HepG2 (cell line): ENCODE data around the gene FAM221B. TPM values are rescaled to one million over a fixed set of nuclear protein-coding genes. Genes with fewer than 3 reads are reported as not detected.

Experiments used
- ATRX ChIP-seq: sonication (generic); formaldehyde crosslinking; IDR thresholded peaks from 2 replicates; pipeline ENCODE4 v1.4.0; 2020; ENCODE audit warnings: missing genetic modification reagents, borderline replicate concordance
- GPN1 ChIP-seq: sonication (generic); formaldehyde crosslinking; IDR thresholded peaks from 2 replicates; pipeline ENCODE4 v1.5.1; 2020; ENCODE audit warnings: missing genetic modification reagents, borderline replicate concordance
- KDM5A ChIP-seq: fragments of 200-600 bp; sonication (generic); IDR thresholded peaks from 2 replicates; pipeline ENCODE4 v1.7.0; 2018; ENCODE audit warnings: antibody characterized with exemption, mild to moderate bottlenecking, low read length, borderline replicate concordance
- KDM6A ChIP-seq: IDR thresholded peaks from 2 replicates; pipeline ENCODE4 v1.6.1; 2016; ENCODE audit warnings: low read depth
- MAFK ChIP-seq, 2 experiments: IDR thresholded peaks in 1 of 2; conservative IDR thresholded peaks in 1 of 2; 2 replicates each; pipeline ENCODE4 v1.6.1; 2011; ENCODE audit warnings: improper control_type of control experiment in 2 of 2, low read length in 2 of 2
- NR2F1 ChIP-seq, 2 experiments: fragments of 450-650 bp in 1 of 2; formaldehyde crosslinking in 1 of 2; IDR thresholded peaks; 2 replicates each; pipeline versions ENCODE4 v1.5.0 to v1.6.1; 2016 to 2020; ENCODE audit warnings: mild to moderate bottlenecking in 1 of 2, missing compliant biosample characterization in 1 of 2, missing genetic modification reagents in 1 of 2, moderate library complexity in 1 of 2
- ONECUT2 ChIP-seq: sonication (generic); formaldehyde crosslinking; IDR thresholded peaks from 2 replicates; pipeline ENCODE4 v1.4.0; 2020; ENCODE audit warnings: missing genetic modification reagents
- PHF20 ChIP-seq: sonication (generic); formaldehyde crosslinking; IDR thresholded peaks from 2 replicates; pipeline ENCODE4 v1.5.0; 2020; ENCODE audit warnings: mild to moderate bottlenecking, missing genetic modification reagents
- POLR2G ChIP-seq: fragments of 200-400 bp; formaldehyde crosslinking; IDR thresholded peaks from 2 replicates; pipeline ENCODE4 v1.6.1; 2018; ENCODE audit warnings: mild to moderate bottlenecking, low read depth, low read length, moderate library complexity
- SIN3A ChIP-seq: IDR thresholded peaks from 2 replicates; pipeline ENCODE4 v1.6.1; 2011; ENCODE audit warnings: low read depth, mild to moderate bottlenecking, control low read depth, low read length, borderline replicate concordance
- SNAPC2 ChIP-seq: sonication (generic); formaldehyde crosslinking; IDR thresholded peaks from 2 replicates; pipeline ENCODE4 v1.8.1; 2022; ENCODE audit warnings: mild to moderate bottlenecking, missing genetic modification reagents
- U2AF1 ChIP-seq: fragments of 200-400 bp; formaldehyde crosslinking; optimal IDR thresholded peaks from 2 replicates; pipeline ENCODE3; 2017; ENCODE audit warnings: mild to moderate bottlenecking, low read depth, low read length
- ZFP36L1 ChIP-seq: sonication (generic); formaldehyde crosslinking; IDR thresholded peaks from 2 replicates; pipeline ENCODE4 v1.8.0; 2022; ENCODE audit warnings: mild to moderate bottlenecking, missing genetic modification reagents, moderate library complexity
- ZNF12 ChIP-seq: sonication (generic); formaldehyde crosslinking; IDR thresholded peaks from 2 replicates; pipeline ENCODE4 v1.5.0; 2020; ENCODE audit warnings: missing genetic modification reagents
- ZNF296 ChIP-seq: sonication (generic); formaldehyde crosslinking; conservative IDR thresholded peaks from 2 replicates; pipeline ENCODE4 v1.5.0; 2020; ENCODE audit warnings: mild to moderate bottlenecking, missing genetic modification reagents
- ZNF331 ChIP-seq: sonication (generic); formaldehyde crosslinking; IDR thresholded peaks from 2 replicates; pipeline ENCODE4 v1.4.0; 2020; ENCODE audit warnings: missing genetic modification reagents
- ZNF33B ChIP-seq: sonication (generic); formaldehyde crosslinking; IDR thresholded peaks from 2 replicates; pipeline ENCODE4 v1.5.1; 2020; ENCODE audit warnings: mild to moderate bottlenecking, missing genetic modification reagents
- ZNF543 ChIP-seq: sonication (generic); formaldehyde crosslinking; IDR thresholded peaks from 2 replicates; pipeline ENCODE4 v1.4.0; 2020; ENCODE audit warnings: mild to moderate bottlenecking, missing genetic modification reagents
- ZNF629 ChIP-seq: sonication (generic); formaldehyde crosslinking; conservative IDR thresholded peaks from 2 replicates; pipeline ENCODE4 v1.5.0; 2020; ENCODE audit warnings: missing genetic modification reagents
- ZNF713 ChIP-seq: sonication (generic); formaldehyde crosslinking; IDR thresholded peaks from 2 replicates; pipeline ENCODE4 v1.4.0; 2020; ENCODE audit warnings: mild to moderate bottlenecking, missing genetic modification reagents
- ZNF775 ChIP-seq: sonication (generic); formaldehyde crosslinking; IDR thresholded peaks from 2 replicates; pipeline ENCODE4 v1.4.0; 2020; ENCODE audit warnings: missing genetic modification reagents, mild to moderate bottlenecking, moderate library complexity, borderline replicate concordance
- ZSCAN22 ChIP-seq: sonication (generic); formaldehyde crosslinking; IDR thresholded peaks from 2 replicates; pipeline ENCODE4 v1.4.0; 2020; ENCODE audit warnings: mild to moderate bottlenecking, missing genetic modification reagents
- polyA plus RNA-seq, 8 experiments: library from polyadenylated mRNA; depleted of rRNA in 3 of 8; stranded (reverse) in 7 of 8; unstranded in 1 of 8; fragments of >200 nt; fragmentation: Illumina TruSeq in 4 of 8; extraction: Trizol in 4 of 8; gene quantifications; 2 replicates each; pipeline versions ENCODE4 v1.2.1 to v1.2.3, GENCODE V29; 2011 to 2016; ENCODE audit warnings: low read depth in 4 of 8, missing spikeins in 1 of 8, mixed read lengths in 1 of 8; ENCODE audit not compliant: insufficient read depth in 1 of 8
- total RNA-seq, 5 experiments: library from RNA; depleted of rRNA; stranded (reverse); fragments of >200 nt; fragmentation: Illumina TruSeq; extraction: Trizol; gene quantifications; 2 replicates each; pipeline ENCODE4 v1.2.3, GENCODE V29; 2016; ENCODE audit warnings: low read depth in 1 of 5
- TF ChIP-seq, protein P1 (sequence below): sonication (generic); formaldehyde crosslinking; IDR thresholded peaks from 2 replicates; pipeline ENCODE4 v1.4.0; 2020; ENCODE audit warnings: missing genetic modification reagents
- TF ChIP-seq, protein P2 (sequence below): sonication (generic); formaldehyde crosslinking; IDR thresholded peaks from 2 replicates; pipeline ENCODE4 v1.4.0; 2020; ENCODE audit warnings: mild to moderate bottlenecking, missing genetic modification reagents
- TF ChIP-seq, protein P3 (sequence below): sonication (generic); formaldehyde crosslinking; IDR thresholded peaks from 2 replicates; pipeline ENCODE4 v1.8.0; 2022; ENCODE audit warnings: mild to moderate bottlenecking, missing genetic modification reagents, moderate library complexity
- TF ChIP-seq, protein P4 (sequence below): sonication (generic); formaldehyde crosslinking; IDR thresholded peaks from 2 replicates; pipeline ENCODE4 v1.4.0; 2020; ENCODE audit warnings: missing genetic modification reagents, borderline replicate concordance
- TF ChIP-seq, protein P5 (sequence below): sonication (generic); formaldehyde crosslinking; IDR thresholded peaks from 2 replicates; pipeline ENCODE4 v1.8.0; 2022; ENCODE audit warnings: missing genetic modification reagents, mild to moderate bottlenecking, borderline replicate concordance

FAM221B gene
- total and polyA plus RNA-seq, 2 of the 13 experiments (the other 11 are each of a cell fraction or from before 2014, with no cell fraction given): not detected

DNA sequence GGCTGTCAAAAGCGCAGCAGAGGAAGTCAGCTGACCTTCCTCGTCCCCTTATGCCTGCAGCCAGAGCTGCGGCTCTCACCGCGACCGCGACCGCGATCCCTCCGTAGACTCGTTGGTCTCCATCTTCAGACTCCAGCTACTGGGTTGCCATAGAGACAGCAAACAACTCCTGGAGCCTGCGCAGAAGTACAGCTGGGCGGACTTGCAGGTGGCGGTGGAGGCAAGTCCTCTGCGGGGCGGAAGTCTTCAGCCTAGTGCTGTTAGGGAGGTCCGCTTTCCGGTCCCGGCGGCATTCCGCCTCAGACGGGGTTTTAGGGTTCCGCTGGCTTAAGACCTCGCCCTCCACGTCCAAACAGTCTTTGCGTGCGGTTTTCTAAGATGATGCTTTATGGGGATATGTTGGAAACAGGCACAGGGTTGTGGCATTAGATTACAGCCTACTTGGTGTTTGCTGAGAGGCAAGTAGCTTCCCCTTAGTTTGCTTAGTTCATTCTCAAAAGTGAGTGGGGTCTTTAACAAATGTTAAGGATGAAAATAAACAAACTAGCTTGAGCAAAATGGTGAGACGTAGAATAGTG, 16.4 kb downstream of the FAM221B start, which contains the start of gene SPAG8 (continued):
- no peak for TF ChIP-seq ZNF296
- no peak for TF ChIP-seq MAFK (conservative IDR thresholded peaks at IDR 0.05 in 1 of 2, IDR thresholded peaks at IDR 0.05 in 1 of 2; ENCODE audit: low read length in 2 of 2)
- TF ChIP-seq SIN3A: peak; percentile 81; the same call in 1 of the 2 replicates
- TF ChIP-seq PHF20 (CRISPR knock-in tag): peak; percentile 91
- TF ChIP-seq ATRX (CRISPR knock-in tag): no peak
- TF ChIP-seq ZNF543 (CRISPR knock-in tag): no peak
- TF ChIP-seq ZSCAN22 (CRISPR knock-in tag): no peak
- TF ChIP-seq KDM5A: peak; percentile 68; the same call in 1 of the 2 replicates
- no peak for TF ChIP-seq ZNF713 (CRISPR knock-in tag)
- TF ChIP-seq POLR2G: peak; percentile 75
- no peak for TF ChIP-seq SNAPC2 (CRISPR knock-in tag)
- TF ChIP-seq ZNF331 (CRISPR knock-in tag): peak; percentile 50; the same call in 1 of the 2 replicates
- no peak for TF ChIP-seq U2AF1
- TF ChIP-seq GPN1 (CRISPR knock-in tag): no peak
- TF ChIP-seq ZNF33B (CRISPR knock-in tag): no peak
- no peak for TF ChIP-seq ZFP36L1 (CRISPR knock-in tag)
- TF ChIP-seq, protein P1, sequence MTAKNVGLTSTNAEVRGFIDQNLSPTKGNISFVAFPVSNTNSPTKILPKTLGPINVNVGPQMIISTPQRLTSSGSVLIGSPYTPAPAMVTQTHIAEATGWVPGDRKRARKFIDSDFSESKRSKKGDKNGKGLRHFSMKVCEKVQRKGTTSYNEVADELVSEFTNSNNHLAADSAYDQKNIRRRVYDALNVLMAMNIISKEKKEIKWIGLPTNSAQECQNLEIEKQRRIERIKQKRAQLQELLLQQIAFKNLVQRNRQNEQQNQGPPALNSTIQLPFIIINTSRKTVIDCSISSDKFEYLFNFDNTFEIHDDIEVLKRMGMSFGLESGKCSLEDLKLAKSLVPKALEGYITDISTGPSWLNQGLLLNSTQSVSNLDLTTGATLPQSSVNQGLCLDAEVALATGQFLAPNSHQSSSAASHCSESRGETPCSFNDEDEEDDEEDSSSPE (CRISPR knock-in tag): 0 out of 2 replicates have a peak, but pooled peaks have one; percentile 26
- TF ChIP-seq KDM6A (CRISPR knock-in tag): no peak
- no peak for TF ChIP-seq ONECUT2
- TF ChIP-seq NR2F1 (CRISPR knock-in tag; IDR thresholded peaks at IDR 0.05): no peak
- TF ChIP-seq, protein P2, sequence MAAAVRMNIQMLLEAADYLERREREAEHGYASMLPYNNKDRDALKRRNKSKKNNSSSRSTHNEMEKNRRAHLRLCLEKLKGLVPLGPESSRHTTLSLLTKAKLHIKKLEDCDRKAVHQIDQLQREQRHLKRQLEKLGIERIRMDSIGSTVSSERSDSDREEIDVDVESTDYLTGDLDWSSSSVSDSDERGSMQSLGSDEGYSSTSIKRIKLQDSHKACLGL: no peak
- TF ChIP-seq, protein P3, sequence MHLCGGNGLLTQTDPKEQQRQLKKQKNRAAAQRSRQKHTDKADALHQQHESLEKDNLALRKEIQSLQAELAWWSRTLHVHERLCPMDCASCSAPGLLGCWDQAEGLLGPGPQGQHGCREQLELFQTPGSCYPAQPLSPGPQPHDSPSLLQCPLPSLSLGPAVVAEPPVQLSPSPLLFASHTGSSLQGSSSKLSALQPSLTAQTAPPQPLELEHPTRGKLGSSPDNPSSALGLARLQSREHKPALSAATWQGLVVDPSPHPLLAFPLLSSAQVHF (CRISPR knock-in tag): no peak
- no peak for TF ChIP-seq ZNF12
- no peak for TF ChIP-seq ZNF629 (CRISPR knock-in tag)
- TF ChIP-seq, protein P4, sequence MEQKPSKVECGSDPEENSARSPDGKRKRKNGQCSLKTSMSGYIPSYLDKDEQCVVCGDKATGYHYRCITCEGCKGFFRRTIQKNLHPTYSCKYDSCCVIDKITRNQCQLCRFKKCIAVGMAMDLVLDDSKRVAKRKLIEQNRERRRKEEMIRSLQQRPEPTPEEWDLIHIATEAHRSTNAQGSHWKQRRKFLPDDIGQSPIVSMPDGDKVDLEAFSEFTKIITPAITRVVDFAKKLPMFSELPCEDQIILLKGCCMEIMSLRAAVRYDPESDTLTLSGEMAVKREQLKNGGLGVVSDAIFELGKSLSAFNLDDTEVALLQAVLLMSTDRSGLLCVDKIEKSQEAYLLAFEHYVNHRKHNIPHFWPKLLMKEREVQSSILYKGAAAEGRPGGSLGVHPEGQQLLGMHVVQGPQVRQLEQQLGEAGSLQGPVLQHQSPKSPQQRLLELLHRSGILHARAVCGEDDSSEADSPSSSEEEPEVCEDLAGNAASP (CRISPR knock-in tag): peak; percentile 63
- TF ChIP-seq, protein P5, sequence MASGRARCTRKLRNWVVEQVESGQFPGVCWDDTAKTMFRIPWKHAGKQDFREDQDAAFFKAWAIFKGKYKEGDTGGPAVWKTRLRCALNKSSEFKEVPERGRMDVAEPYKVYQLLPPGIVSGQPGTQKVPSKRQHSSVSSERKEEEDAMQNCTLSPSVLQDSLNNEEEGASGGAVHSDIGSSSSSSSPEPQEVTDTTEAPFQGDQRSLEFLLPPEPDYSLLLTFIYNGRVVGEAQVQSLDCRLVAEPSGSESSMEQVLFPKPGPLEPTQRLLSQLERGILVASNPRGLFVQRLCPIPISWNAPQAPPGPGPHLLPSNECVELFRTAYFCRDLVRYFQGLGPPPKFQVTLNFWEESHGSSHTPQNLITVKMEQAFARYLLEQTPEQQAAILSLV: no peak
- TF ChIP-seq ZNF775 (CRISPR knock-in tag): 0 out of 2 replicates have a peak, but pooled peaks have one; percentile 1
